ENCODE data around the gene LLCFC1.

Gene LLCFC1

DNA sequence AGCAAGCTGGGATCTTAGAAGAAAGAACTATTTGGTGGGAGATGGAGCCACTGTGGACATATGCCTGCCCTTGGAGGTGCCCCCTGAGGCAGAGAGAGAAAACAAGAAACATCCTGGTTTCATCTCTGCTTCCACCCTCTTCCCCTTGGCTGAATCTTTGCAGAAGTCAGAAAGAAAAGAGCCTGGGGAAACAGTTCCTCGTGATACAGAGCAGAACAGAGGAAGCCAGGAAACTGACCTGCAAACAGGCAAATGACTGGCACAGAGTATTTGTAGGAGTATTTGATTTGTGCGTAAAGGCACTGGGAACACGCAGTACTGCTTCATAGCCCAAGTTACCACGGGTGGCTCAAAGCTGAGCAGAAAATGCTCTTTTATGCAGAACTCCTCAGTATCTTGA is 29.9 kb downstream of the LLCFC1 start:
- TF ChIP-seq, protein P1, sequence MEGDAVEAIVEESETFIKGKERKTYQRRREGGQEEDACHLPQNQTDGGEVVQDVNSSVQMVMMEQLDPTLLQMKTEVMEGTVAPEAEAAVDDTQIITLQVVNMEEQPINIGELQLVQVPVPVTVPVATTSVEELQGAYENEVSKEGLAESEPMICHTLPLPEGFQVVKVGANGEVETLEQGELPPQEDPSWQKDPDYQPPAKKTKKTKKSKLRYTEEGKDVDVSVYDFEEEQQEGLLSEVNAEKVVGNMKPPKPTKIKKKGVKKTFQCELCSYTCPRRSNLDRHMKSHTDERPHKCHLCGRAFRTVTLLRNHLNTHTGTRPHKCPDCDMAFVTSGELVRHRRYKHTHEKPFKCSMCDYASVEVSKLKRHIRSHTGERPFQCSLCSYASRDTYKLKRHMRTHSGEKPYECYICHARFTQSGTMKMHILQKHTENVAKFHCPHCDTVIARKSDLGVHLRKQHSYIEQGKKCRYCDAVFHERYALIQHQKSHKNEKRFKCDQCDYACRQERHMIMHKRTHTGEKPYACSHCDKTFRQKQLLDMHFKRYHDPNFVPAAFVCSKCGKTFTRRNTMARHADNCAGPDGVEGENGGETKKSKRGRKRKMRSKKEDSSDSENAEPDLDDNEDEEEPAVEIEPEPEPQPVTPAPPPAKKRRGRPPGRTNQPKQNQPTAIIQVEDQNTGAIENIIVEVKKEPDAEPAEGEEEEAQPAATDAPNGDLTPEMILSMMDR (IDR thresholded peaks at IDR 0.05): no peak

DNA sequence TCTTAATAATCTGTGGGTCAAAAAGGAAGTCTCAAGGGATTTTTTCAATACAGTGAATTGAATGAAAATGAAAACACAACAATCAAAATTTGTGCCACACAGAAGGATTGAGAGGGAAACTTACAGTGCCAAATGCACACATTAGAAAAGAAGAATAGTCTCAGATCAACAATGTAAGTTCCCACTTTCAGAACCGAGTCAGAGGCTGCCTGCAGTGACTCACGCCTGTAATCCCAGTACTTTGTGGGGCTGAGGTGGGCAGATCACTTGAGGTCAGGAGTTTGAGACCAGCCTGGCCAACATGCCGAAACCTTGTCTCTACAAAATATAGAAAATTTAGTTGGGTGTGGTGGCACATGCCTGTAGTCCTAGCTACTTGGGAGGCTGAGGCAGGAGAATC is 35.3 kb downstream of the LLCFC1 start:
- TF ChIP-seq, protein P1 (IDR thresholded peaks at IDR 0.05): no peak

DNA sequence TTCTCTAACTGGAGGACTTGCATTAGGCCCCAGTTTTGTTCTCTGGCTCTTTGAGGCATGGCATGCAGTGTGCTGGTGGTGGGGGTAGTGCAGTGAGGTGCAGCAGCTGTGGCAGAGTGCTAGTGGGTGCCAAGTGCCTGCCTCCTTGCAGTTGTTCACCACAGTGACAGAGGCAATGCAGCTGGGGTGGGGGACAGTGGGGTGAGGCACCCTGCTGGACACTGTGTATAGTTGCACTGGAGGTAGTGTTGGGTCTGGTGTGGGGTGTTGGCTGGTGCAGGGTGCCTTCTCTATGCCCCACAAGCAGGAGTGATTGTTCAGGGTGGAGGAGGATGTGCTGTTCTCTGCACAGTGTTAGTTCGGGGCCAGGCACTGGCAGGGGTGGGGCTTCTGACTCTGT is 44.5 kb downstream of the LLCFC1 start:
- TF ChIP-seq, protein P1 (IDR thresholded peaks at IDR 0.05): no peak

DNA sequence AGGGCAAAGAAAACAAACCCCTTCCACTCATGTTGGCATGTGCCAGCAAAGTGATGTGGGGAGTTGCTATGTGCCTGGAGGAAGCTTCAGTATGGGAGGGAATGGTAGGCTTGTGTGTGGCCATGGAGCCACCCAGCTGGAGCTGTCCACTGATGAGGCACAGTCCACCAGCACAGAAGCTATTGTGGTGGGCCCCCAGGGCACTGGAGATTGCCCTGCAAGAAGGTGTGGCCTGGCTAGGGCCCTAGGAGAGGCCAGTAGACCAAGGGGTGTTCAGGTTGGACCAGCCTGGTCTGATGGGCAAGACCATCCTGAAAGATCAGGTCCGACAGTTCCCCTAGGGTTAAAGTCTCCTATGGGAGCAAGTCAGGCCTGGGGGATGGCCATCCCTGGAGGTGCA is 45.0 kb downstream of the LLCFC1 start:
- TF ChIP-seq, protein P1 (IDR thresholded peaks at IDR 0.05): no peak
